Measurements from ENCODE around the gene RPH3AL. TPM values are rescaled to one million over a fixed set of nuclear protein-coding genes. Genes with fewer than 3 reads are reported as not detected.

Gene RPH3AL
- total and polyA plus RNA-seq, 2 of the 8 experiments (the other 6 are each of a cell fraction or from before 2014, with no cell fraction given), result 5.6 to 5.8 TPM

- TF ChIP-seq CHD7 (IDR thresholded peaks at IDR 0.05; ENCODE audit: insufficient replicate concordance, low read length), result no peak
- no peak for TF ChIP-seq ATF3 (IDR thresholded peaks at IDR 0.05; ENCODE audit: insufficient read depth, low read depth, low read length)
- TF ChIP-seq RNF2 (IDR thresholded peaks at IDR 0.05; ENCODE audit: borderline replicate concordance, low read depth, low read length, missing control alignments, poor library complexity, severe bottlenecking), result no peak
- TF ChIP-seq SIX5 (IDR thresholded peaks at IDR 0.05; ENCODE audit: low read depth, low read length), result no peak
- no peak for TF ChIP-seq SP2 (IDR thresholded peaks at IDR 0.05; ENCODE audit: low read length)
- TF ChIP-seq POLR2AphosphoS5 (IDR thresholded peaks at IDR 0.05; ENCODE audit: low read depth, low read length), result no peak
- TF ChIP-seq EP300 (IDR thresholded peaks at IDR 0.05; ENCODE audit: borderline replicate concordance in 1 of 2, low read depth in 2 of 2, low read length in 2 of 2), result no peak
- no peak for TF ChIP-seq ASH2L (IDR thresholded peaks at IDR 0.05; ENCODE audit: low read length)
- TF ChIP-seq NRF1 (IDR thresholded peaks at IDR 0.05; ENCODE audit: low read depth, low read length), result no peak
Measured at GRCh38 chr17:213286-214105, 139.1 kb downstream of the RPH3AL start (continued).

Data from H1 (cell line).